ENCODE results near the gene AFAP1.

The AFAP1 gene

DNA sequence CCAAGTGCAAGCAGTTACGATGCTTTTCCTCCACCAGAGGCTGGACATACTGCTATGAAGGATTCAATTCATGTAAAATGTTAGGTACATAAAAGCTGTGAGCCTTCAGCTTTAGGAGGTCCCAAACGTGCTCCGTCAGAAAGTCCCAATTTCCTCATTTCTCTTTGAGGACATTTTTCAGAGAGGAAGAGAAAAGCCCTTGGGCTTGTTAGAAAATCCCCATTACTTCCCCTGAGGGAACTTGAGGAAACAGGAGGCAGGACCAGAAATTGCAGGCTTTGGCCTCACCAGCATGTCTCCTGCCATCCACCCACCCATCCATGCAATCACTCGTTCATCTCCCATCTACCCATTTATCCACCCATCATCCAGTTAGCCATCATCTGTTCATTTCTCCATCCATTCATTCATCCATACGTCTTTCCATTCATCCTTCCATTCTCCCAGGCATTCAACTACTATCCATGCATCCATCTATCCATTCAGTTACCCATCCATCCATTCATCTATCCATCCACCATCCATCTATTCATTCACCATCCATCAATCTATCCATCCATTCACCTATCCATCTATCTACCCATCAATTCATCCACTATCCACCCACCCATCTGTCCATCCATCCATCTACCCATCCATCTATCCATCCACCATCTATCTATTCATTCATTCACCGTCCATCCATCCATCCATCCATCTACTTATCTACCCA lies 223.5 kb downstream of the AFAP1 start:
- no peak for DNase-seq (ENCODE audit: low read depth)

- DNase-seq (ENCODE audit: low read depth): no peak
These were observed 224.2 kb downstream of the AFAP1 start for GRCh38 chr4:7715271-7716009.

GRCh38 chr4:7714738-7715137 lies 224.9 kb downstream of the AFAP1 start:
- no peak for DNase-seq (ENCODE audit: low read depth)

DNA sequence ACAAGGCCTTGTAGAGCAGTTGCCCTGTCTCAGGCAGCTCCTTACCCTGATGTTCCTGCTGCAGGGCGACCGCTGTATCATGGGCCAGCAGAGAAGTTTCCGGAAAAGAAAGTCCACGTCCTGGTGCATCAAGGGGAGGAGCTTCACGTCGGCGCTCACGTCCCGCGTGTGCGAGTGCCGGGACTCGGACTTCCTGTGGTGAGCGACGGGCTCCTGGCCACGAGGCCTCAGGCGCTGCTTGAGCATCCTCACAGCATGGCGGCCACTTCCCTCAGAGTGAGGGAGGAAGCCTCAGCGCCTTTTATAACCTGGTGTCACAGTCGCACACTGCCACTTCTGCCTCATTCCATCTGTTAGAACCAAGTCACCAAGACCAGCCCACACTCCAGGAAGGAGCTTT lies 225.5 kb downstream of the AFAP1 start:
- no peak for DNase-seq (ENCODE audit: low read depth)

DNA sequence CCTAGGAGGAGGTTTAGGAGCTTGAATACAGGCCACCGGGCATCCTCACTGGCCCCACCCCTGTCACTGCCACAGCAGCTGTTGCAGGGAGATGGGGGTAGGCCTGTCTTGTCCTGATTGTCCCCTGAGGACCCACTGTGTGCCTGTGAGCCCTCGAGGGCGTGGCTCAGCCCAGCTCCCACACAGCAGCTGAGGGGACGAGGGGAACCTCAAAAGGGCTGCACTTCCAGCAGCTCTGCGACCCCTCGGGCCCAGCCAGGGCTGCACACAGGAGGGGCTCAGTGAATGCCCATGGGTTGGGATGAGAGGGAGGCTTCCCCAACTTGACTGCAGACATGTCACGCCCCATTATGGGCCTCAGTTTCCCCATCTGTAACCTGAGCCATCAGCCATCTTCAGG lies 225.9 kb downstream of the AFAP1 start:
- DNase-seq (ENCODE audit: low read depth): no peak

DNA sequence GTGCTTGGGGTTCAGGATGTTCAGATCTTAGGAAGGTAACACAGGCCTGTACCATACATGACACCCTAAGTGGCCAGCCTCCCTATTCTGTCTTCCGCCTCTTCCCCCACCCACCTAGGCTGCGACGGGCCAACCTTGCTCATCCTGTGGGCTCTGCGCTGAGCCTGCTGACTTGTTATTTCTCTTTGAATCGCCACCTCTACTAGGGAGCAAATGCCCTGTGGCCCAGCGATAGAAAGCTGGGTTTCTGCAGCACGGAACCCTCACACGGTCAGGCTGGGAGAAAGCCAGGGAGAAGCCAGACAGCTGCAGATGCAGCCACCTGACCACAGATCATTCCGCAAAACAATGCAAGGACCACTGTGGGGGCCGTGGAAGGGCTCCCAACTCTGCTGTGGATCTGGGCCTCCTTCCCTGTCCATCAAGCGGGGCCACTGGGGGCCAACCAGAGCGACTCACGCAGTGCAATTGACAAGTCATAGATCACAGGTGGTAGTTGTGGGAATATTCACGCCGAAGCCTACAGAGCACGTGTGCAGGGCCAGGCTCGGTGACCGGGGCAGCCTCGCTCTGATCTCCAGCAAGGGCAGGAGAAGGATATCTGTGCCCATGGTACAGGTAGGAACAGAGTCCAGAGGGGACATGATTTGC lies 227.5 kb downstream of the AFAP1 start:
- no peak for DNase-seq (ENCODE audit: low read depth)

GRCh38 chr4:7711307-7711963 lies 228.2 kb downstream of the AFAP1 start:
- DNase-seq (ENCODE audit: low read depth): no peak

- DNase-seq (ENCODE audit: low read depth): no peak
These were observed 228.9 kb downstream of the AFAP1 start for GRCh38 chr4:7710576-7711306.

- no peak for DNase-seq (ENCODE audit: low read depth)
These were observed 229.5 kb downstream of the AFAP1 start for GRCh38 chr4:7710126-7710525.

GRCh38 chr4:7709431-7709830 lies 230.2 kb downstream of the AFAP1 start:
- no peak for DNase-seq (ENCODE audit: low read depth)

GRCh38 chr4:7708981-7709380 lies 230.7 kb downstream of the AFAP1 start:
- DNase-seq (ENCODE audit: low read depth): no peak
